OCI-LY3 (cell line): ENCODE results near the gene MAP3K2.

ENCODE experiments used
- H2AFZ ChIP-seq: fragments of 200-600, 300-600 bp; shearing (Covaris generic); 2 replicates; pipeline ENCODE4 v1.6.0; 2014; ENCODE audit warnings: antibody characterized with exemption, low read depth, low read length
- H3K27ac ChIP-seq: fragments of 200-600, 300-600 bp; sonication (generic); 2 replicates; pipeline ENCODE4 v1.5.1; 2014; ENCODE audit warnings: mild to moderate bottlenecking, low read length, moderate library complexity, mixed read lengths
- H3K27me3 ChIP-seq: fragments of 200-600, 300-600 bp; sonication (generic); 2 replicates; pipeline ENCODE4 v1.6.1; 2014; ENCODE audit warnings: low read depth, low read length, mixed read lengths
- H3K36me3 ChIP-seq: fragments of 200-600, 300-600 bp; sonication (generic); replicated peaks from 2 replicates; pipeline ENCODE3; 2014; ENCODE audit warnings: low read depth, low read length, mixed read lengths
- H3K4me1 ChIP-seq: fragments of 300-600, 200-600 bp; sonication (generic); 2 replicates; pipeline ENCODE4 v1.6.1; 2014; ENCODE audit warnings: low read length, mixed read lengths
- H3K4me2 ChIP-seq: fragments of 200-600, 300-600 bp; sonication (generic); 2 replicates; pipeline ENCODE4 v1.6.1; 2014; ENCODE audit warnings: low read length, mixed read lengths
- H3K4me3 ChIP-seq: fragments of 300-600, 200-600 bp; sonication (generic); 2 replicates; pipeline ENCODE4 v1.5.1; 2014; ENCODE audit warnings: antibody characterized with exemption, mild to moderate bottlenecking, low read length, moderate library complexity
- H3K79me2 ChIP-seq: fragments of 300-600, 200-600 bp; shearing (Covaris generic); 2 replicates; pipeline ENCODE4 v1.6.1; 2014; ENCODE audit warnings: mild to moderate bottlenecking, low read length, mixed read lengths
- H3K9ac ChIP-seq: fragments of 300-600, 200-600 bp; shearing (Covaris generic); 2 replicates; pipeline ENCODE4 v1.6.0; 2014; ENCODE audit warnings: mild to moderate bottlenecking, low read length, moderate library complexity
- H3K9me3 ChIP-seq: fragments of 200-600, 300-600 bp; shearing (Covaris generic); 2 replicates; pipeline ENCODE4 v1.6.1; 2014; ENCODE audit warnings: low read length, mixed read lengths; ENCODE audit not compliant: insufficient read depth
- H4K20me1 ChIP-seq: fragments of 200-600, 300-600 bp; sonication (generic); 2 replicates; pipeline ENCODE4 v1.6.1; 2016; ENCODE audit warnings: low read length, mixed read lengths; ENCODE audit not compliant: insufficient read depth
- CTCF ChIP-seq: fragments of 200-600, 300-600 bp; sonication (generic); IDR thresholded peaks from 2 replicates; pipeline ENCODE4 v1.5.1; 2014; ENCODE audit warnings: antibody characterized with exemption, low read length, low read depth
- EZH2phosphoT487 ChIP-seq: fragments of 200-600 bp; shearing (Covaris generic); IDR thresholded peaks from 2 replicates; pipeline ENCODE4 v1.6.1; 2018; ENCODE audit warnings: antibody characterized with exemption, mixed run types, low read depth

MAP3K2 gene

GRCh38 chr2:127256381-127256780 is 131.4 kb downstream of the MAP3K2 start:
- Histone ChIP-seq H3K27ac (no peak overlapping the region), H3K4me3 (no peak overlapping the region), H4K20me1 (no peaks in the 10 kb centered on the region), H3K4me1 (no peaks in the 10 kb centered on the region), H2AFZ (no peak overlapping the region), H3K27me3 (no peaks in the 10 kb centered on the region), H3K4me2 (no peak overlapping the region), H3K36me3 (peaks cover 30% of the 10 kb centered on the region), H3K79me2 (no peaks in the 10 kb centered on the region), H3K9ac (no peak overlapping the region), H3K9me3 (no peaks in the 10 kb centered on the region)
- TF ChIP-seq CTCF (no peak), EZH2phosphoT487 (no peak)

- H3K27me3 ChIP-seq = no peaks in the 10 kb centered on the region
- TF ChIP-seq EZH2phosphoT487 (no peak), CTCF (no peak)
- H4K20me1 ChIP-seq = no peaks in the 10 kb centered on the region
Observed at GRCh38 chr2:127255721-127256120, 132.1 kb downstream of the MAP3K2 start.

DNA sequence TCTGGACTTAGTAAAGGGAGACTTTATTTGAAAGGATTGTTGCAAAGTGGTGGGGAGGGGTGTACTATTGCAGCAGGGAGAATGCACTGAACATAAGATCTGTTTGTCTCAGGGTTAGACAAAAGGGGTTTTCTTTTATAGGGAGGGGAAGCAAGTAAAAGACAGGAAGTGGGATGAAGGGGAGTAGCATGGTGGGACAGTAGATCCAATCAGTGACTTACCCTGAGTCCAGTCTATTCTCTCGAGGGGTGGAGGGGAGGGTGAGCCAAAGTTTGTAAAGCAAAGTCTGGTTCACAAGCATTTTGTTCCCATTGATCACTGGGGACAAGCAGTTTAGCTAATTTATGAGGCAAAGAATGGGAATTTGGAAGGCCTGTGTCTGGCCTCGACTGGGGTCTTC is 132.6 kb downstream of the MAP3K2 start:
- no peaks in the 10 kb centered on the region for H3K79me2 ChIP-seq
- TF ChIP-seq EZH2phosphoT487 = no peak
- no peak for TF ChIP-seq CTCF

More at GRCh38 chr2:127255721-127256120, 132.1 kb downstream of the MAP3K2 start:
- no peaks in the 10 kb centered on the region for H3K4me1 ChIP-seq
- no peak overlapping the region for H2AFZ ChIP-seq
- H3K79me2 ChIP-seq = no peaks in the 10 kb centered on the region
- no peak overlapping the region for H3K4me3 ChIP-seq
- H3K27ac ChIP-seq = no peak overlapping the region
- H3K4me2 ChIP-seq = no peak overlapping the region
- no peaks in the 10 kb centered on the region for H3K9me3 ChIP-seq
- no peak overlapping the region for H3K9ac ChIP-seq
- H3K36me3 ChIP-seq = peaks cover 24% of the 10 kb centered on the region

GRCh38 chr2:127254386-127254981 is 133.3 kb downstream of the MAP3K2 start:
- no peak overlapping the region for H2AFZ ChIP-seq
- no peaks in the 10 kb centered on the region for H3K4me1 ChIP-seq
- H3K4me2 ChIP-seq = no peak overlapping the region
- H3K36me3 ChIP-seq = peaks cover 14% of the 10 kb centered on the region
- no peaks in the 10 kb centered on the region for H3K27me3 ChIP-seq
- no peaks in the 10 kb centered on the region for H4K20me1 ChIP-seq
- TF ChIP-seq CTCF (no peak), EZH2phosphoT487 (no peak)
- H3K4me3 ChIP-seq = no peak overlapping the region
- H3K27ac ChIP-seq = no peak overlapping the region
- H3K9me3 ChIP-seq = no peaks in the 10 kb centered on the region
- no peak overlapping the region for H3K9ac ChIP-seq
- no peaks in the 10 kb centered on the region for H3K79me2 ChIP-seq

More for the DNA sequence above, 132.6 kb downstream of the MAP3K2 start:
- Histone ChIP-seq H3K9me3 (no peaks in the 10 kb centered on the region), H2AFZ (no peak overlapping the region), H3K9ac (no peak overlapping the region), H3K4me1 (no peaks in the 10 kb centered on the region), H3K27ac (no peak overlapping the region), H3K4me3 (no peak overlapping the region), H3K27me3 (no peaks in the 10 kb centered on the region), H3K4me2 (no peak overlapping the region), H3K36me3 (peaks cover 20% of the 10 kb centered on the region), H4K20me1 (no peaks in the 10 kb centered on the region)
